ENCODE data around the gene GDF3.
"Not testable (repeated sequence)": the region's sequence is repeated elsewhere in the genome, so short reads cannot be mapped to it uniquely, and the experiment has no call there.

GDF3 gene

DNA sequence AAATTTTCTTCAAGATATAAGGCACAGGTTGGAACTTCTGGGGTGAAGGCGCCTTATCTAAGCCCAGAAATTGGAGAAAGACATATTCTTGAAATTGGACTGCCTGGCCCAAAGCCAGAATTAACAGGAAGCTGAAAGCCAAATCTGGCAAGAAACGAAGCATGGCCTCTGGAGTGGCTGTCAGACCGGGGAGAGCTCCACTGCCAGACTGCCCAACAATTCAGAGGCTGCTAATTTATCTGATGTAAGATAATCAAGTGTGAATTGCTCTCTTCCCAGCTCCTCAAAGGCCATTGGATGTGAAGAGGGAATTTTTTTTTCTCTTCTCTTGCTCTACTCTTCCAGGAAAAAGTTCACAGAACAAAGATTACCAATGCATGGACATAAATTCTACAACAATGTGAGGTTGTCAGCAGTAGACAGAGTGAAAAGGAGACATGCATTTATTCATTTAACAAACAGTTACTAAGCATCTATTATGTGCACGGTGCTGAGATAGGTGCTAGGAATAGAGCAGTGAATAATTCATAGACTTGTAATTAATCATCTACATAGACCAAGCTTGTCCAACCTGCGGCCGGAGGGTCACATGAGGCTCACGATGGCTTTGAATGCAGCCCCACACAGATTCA is at the start of gene GDF3:
GDF3 (minus strand) TSS at position 210 of the 632 bp plus-strand sequence; CDS start at position 163, 47 bp downstream.
- DNase-seq (ENCODE audit: insufficient read length, low spot score) = no peak
- FAIRE-seq = no peak
- TF ChIP-seq, protein P1, sequence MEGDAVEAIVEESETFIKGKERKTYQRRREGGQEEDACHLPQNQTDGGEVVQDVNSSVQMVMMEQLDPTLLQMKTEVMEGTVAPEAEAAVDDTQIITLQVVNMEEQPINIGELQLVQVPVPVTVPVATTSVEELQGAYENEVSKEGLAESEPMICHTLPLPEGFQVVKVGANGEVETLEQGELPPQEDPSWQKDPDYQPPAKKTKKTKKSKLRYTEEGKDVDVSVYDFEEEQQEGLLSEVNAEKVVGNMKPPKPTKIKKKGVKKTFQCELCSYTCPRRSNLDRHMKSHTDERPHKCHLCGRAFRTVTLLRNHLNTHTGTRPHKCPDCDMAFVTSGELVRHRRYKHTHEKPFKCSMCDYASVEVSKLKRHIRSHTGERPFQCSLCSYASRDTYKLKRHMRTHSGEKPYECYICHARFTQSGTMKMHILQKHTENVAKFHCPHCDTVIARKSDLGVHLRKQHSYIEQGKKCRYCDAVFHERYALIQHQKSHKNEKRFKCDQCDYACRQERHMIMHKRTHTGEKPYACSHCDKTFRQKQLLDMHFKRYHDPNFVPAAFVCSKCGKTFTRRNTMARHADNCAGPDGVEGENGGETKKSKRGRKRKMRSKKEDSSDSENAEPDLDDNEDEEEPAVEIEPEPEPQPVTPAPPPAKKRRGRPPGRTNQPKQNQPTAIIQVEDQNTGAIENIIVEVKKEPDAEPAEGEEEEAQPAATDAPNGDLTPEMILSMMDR (IDR thresholded peaks at IDR 0.05; ENCODE audit: insufficient read depth, missing control alignments) = no peak

DNA sequence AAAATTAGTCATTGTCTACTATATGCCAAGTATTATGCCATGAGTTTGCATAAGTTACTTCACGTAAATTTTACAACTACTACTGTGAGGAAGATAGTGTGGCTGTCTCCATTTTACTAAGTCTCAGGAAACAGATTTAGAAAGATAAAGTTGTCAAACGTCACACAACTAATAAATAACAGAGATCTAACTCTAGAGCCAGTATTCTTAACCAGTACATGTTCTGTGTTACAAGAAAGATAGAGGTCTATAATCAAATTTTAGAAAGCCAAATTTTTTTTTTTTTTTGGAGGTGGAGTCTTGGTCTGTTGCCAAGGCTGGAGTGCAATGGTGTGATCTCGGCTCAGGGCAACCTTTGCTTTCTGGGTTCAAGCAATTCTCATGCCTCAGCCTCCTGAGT is 37.4 kb upstream of the GDF3 start:
- FAIRE-seq = no peak
- no peak for DNase-seq (ENCODE audit: insufficient read length, low spot score)
- TF ChIP-seq, protein P1 (IDR thresholded peaks at IDR 0.05; ENCODE audit: insufficient read depth, missing control alignments) = no peak

DNA sequence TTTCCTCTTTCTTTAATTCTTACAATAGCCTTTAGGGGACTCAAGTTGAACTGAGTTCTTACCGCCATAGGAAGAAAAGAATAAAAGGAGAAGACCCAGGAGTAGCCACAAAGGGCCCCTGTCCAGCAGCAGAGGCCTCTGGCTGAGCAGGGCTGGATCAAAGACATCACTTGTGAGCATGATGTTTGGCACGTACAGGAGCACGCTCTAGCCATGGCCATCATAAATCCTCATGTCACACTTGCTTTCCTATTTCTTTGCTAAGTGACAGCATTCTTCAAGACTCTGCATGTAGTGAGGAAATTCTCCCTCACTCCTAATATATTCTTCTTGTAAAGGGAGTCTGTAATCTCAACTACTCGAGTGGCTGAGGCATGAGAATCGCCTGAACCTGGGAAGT is 35.9 kb upstream of the GDF3 start:
- no peak for DNase-seq (ENCODE audit: insufficient read length, low spot score)
- TF ChIP-seq, protein P1 (IDR thresholded peaks at IDR 0.05; ENCODE audit: insufficient read depth, missing control alignments) = no peak
- no peak for FAIRE-seq

DNA sequence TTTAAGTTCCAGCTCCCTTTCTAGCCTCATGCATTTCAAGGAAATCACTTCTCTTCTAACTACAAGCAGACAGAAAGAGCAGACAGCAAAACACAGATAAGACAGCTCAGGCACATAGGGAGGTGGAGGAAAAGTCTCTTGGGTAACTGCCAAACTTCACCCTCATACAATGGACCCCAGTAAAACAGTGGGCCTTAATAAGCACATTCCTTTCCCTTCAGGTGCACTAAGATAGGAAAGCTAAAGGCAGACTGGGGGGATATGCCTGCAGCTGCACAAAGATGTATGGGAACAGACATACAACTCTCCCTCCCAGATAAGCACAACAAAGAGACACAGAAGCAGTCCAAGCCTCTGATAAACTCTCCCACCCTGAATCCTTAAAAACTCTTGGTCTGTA is 35.4 kb upstream of the GDF3 start:
- not testable (repeated sequence) for FAIRE-seq; DNase-seq (ENCODE audit: insufficient read length, low spot score)

DNA sequence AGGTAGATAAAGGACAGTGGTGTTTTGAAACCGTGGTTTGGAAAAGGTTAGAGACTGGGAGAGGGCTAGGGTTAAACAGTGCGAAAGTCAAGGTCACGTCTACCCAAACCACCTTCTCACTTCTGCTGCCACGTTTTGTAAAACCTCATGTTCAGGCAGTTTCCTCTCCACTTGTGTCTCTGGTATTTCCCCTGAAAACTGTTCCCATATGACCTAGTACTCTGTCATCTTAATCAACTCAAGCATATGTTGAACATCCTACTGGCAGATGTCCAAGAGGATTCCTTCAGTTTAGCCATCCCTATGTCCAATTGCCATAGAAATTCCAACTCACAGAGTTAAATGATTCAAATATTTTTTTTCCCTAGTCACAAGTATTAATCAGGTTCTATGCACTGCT is 34.2 kb upstream of the GDF3 start:
- no peak for DNase-seq (ENCODE audit: insufficient read length, low spot score)
- TF ChIP-seq, protein P1 (IDR thresholded peaks at IDR 0.05; ENCODE audit: insufficient read depth, missing control alignments) = no peak
- FAIRE-seq = no peak

DNA sequence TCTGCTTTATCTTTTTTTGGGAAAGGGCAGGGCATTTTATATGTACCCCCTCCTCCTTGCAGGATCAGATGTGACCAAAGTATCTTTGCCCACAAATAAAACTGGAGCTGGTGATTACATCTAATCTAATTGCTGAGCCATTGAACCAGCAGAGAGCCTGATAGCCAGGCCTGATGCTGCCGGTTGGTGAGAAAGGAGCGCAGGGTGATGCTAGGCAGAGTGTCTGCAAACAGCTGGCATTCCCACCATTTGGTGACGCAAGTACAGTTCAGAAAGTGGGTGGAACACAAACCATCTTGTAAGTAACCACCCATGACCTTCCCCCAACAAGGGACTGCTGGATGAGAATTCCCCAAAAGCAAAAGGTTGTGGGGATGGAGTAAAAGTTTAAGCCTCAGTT is 28.4 kb upstream of the GDF3 start:
- TF ChIP-seq, protein P1 (IDR thresholded peaks at IDR 0.05; ENCODE audit: insufficient read depth, missing control alignments) = no peak
- no peak for FAIRE-seq
- DNase-seq (ENCODE audit: insufficient read length, low spot score) = no peak

DNA sequence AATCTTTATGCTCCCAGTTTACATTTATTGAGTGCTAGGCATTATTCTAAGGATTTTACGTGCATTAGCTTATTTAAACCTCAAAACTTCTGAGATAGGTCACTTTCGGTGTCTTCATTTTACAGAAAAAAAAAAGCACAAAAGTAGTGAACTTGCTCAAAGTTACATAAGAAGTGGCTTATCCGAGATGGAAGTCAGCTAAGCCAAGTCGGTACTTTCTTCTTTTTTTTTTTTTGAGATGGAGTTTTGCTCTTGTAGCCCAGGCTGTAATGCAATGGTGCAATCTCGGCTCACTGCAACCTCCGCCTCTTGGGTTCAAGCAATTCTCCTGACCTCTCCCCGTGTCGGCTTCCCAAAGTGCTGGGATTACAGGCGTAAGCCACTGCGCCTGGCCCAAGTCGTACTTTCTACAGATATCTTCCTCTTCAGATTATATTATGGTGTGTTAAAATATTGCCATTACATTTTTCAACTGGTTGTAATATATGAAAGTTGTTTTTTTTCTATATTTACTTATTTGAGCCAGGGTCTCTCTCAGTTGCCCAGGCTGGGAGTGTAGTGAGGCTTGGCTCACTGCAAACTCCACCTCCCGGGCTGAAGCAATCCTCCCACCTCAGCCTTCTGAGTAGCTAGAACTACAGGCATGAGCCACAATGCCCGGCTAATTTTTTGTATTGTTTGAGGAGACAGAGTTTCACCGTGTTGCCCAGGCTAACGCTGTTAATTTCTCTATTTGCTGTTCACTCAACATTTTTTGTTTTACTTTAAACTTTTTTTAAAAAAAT is 24.6 kb upstream of the GDF3 start:
- FAIRE-seq = no peak

More for the DNA sequence above, 24.6 kb upstream of the GDF3 start:
- TF ChIP-seq, protein P1 (IDR thresholded peaks at IDR 0.05; ENCODE audit: insufficient read depth, missing control alignments) = no peak
- no peak for DNase-seq (ENCODE audit: insufficient read length, low spot score)

All from D721Med (cell line).